Gastrocnemius medialis (tissue), 4 donors: Measurements from ENCODE around the gene NAALAD2. TPM values are rescaled to one million over a fixed set of nuclear protein-coding genes. Genes with fewer than 3 reads are reported as not detected.
"Not testable (repeated sequence)": the region's sequence is repeated elsewhere in the genome, so short reads cannot be mapped to it uniquely, and the experiment has no call there.

Source experiments
- ATAC-seq, 2 donors: fragments of 150-250 bp; one replicate each; pipeline ENCODE4 v1.9.1; 2016
- DNase-seq, 2 donors: peaks; one replicate each; pipeline ENCODE4 v3.0.0-alpha.2; 2019
- H3K27ac ChIP-seq, 4 donors: fragments of 200-600 bp; sonication (generic); 1 replicate in 1 of 4; 2 replicates in 3 of 4; pipeline ENCODE4 v1.5.1; 2016 to 2018; ENCODE audit warnings: mild to moderate bottlenecking in 2 of 4, moderate library complexity in 1 of 4
- H3K27me3 ChIP-seq, 3 donors: fragments of 200-600 bp; sonication (generic) in 2 of 3; 1 replicate in 1 of 3; 2 replicates in 2 of 3; pipeline versions ENCODE4 v1.5.1 to v1.6.0; 2016 to 2019; ENCODE audit warnings: mild to moderate bottlenecking in 1 of 3, moderate library complexity in 1 of 3
- H3K36me3 ChIP-seq, 2 donors: fragments of 200-600 bp; sonication (generic) in 1 of 2; one replicate each; pipeline ENCODE4 v1.5.1; 2017 to 2018
- H3K4me1 ChIP-seq, 2 donors: fragments of 200-600 bp; sonication (generic) in 1 of 2; one replicate each; pipeline ENCODE4 v1.5.1; 2016 to 2017; ENCODE audit warnings: mild to moderate bottlenecking in 2 of 2
- H3K4me3 ChIP-seq, 4 donors: fragments of 200-600 bp; sonication (generic) in 3 of 4; 1 replicate in 1 of 4; 2 replicates in 3 of 4; pipeline ENCODE4 v1.5.1; 2016 to 2019; ENCODE audit warnings: mild to moderate bottlenecking in 2 of 4
- H3K9me3 ChIP-seq, 3 donors: fragments of 200-600 bp; sonication (generic) in 2 of 3; 1 replicate in 1 of 3; 2 replicates in 2 of 3; pipeline ENCODE4 v1.5.1; 2016 to 2019
- CTCF ChIP-seq, 5 experiments: fragments of 450-650 bp in 3 of 5; fragments of 200-600 bp in 2 of 5; sonication (generic) in 2 of 5; IDR thresholded peaks in 4 of 5; conservative IDR thresholded peaks in 1 of 5; 1 replicate in 4 of 5; 2 replicates in 1 of 5; pipeline ENCODE4 v1.5.1; 2016 to 2019; ENCODE audit warnings: antibody characterized with exemption in 5 of 5, mild to moderate bottlenecking in 3 of 5, moderate library complexity in 3 of 5
- POLR2A ChIP-seq, 2 donors: fragments of 450-650 bp; IDR thresholded peaks; one replicate each; pipeline ENCODE4 v1.6.1; 2017; ENCODE audit warnings: antibody characterized with exemption in 2 of 2, mild to moderate bottlenecking in 2 of 2, moderate library complexity in 2 of 2
- in situ Hi-C, 4 donors: fragments of 200-750 bp; cut with MboI; loops; one replicate each; pipeline versions ENCODE4 v1.15.0 to v1.8.0; 2017; ENCODE audit warnings: low sequenced_read_pairs in 4 of 4
- intact Hi-C: fragments of 100-400 bp; cut with DNase I; formaldehyde crosslinking; loops from one replicate; pipeline ENCODE4 v1.15.1; 2023; ENCODE audit warnings: low total_unique reads
- total RNA-seq, 4 donors: library from RNA; depleted of rRNA; stranded (reverse); fragments of >200 nt; gene quantifications; one replicate each; pipeline versions ENCODE4 v1.1.0 to v1.2.3, GENCODE V29; 2016

Gene NAALAD2
- total RNA-seq, 4 donors from 2014 or later: 0.09 to 0.20 TPM; not detected in 2

GRCh38 chr11:90204407-90204806, 69.9 kb downstream of the NAALAD2 start:
- H3K27ac ChIP-seq: no peak overlapping the region
- H3K27me3 ChIP-seq: no peaks in the 10 kb centered on the region
- no peaks in the 10 kb centered on the region for H3K9me3 ChIP-seq
- H3K36me3 ChIP-seq: peaks cover 2 to 70% of the 10 kb centered on the region in 2 donors
- intact Hi-C loops (no loop called here), in situ Hi-C loops (no loop called here)
- TF ChIP-seq CTCF (IDR thresholded peaks at IDR 0.05 in 4 of 5, conservative IDR thresholded peaks at IDR 0.05 in 1 of 5) (no peak), POLR2A (IDR thresholded peaks at IDR 0.05) (no peak)
- ATAC-seq (no peak), DNase-seq (no peak)
- H3K4me3 ChIP-seq: no peak overlapping the region
- H3K4me1 ChIP-seq: no peaks in the 10 kb centered on the region

- no peaks in the 10 kb centered on the region for H3K27me3 ChIP-seq
- in situ Hi-C loops: no loop called here
- DNase-seq (no peak), ATAC-seq (peak in 1 of 2 donors; percentile 41)
- TF ChIP-seq POLR2A (IDR thresholded peaks at IDR 0.05) (no peak), CTCF (IDR thresholded peaks at IDR 0.05 in 4 of 5, conservative IDR thresholded peaks at IDR 0.05 in 1 of 5) (peak; percentile 58 to 87 (median 78))
- H3K4me1 ChIP-seq: no peaks in the 10 kb centered on the region
- H3K4me3 ChIP-seq: no peak overlapping the region
- peak overlapping the region in 1 of 4 donors; percentile 5 for H3K27ac ChIP-seq
- peaks cover 2 to 73% of the 10 kb centered on the region in 2 donors for H3K36me3 ChIP-seq
- intact Hi-C loops: no loop called here
- no peaks in the 10 kb centered on the region for H3K9me3 ChIP-seq
These were observed 70.6 kb downstream of the NAALAD2 start for GRCh38 chr11:90204832-90205646.

GRCh38 chr11:90207992-90208391, 73.5 kb downstream of the NAALAD2 start:
- in situ Hi-C loops, H3K4me1 ChIP-seq, H3K9me3 ChIP-seq, intact Hi-C loops, ATAC-seq, H3K4me3 ChIP-seq, DNase-seq, H3K27ac ChIP-seq, H3K27me3 ChIP-seq: not testable (repeated sequence)
- H3K36me3 ChIP-seq: peaks cover 2 to 59% of the 10 kb centered on the region in 2 donors

GRCh38 chr11:90208857-90209256, 74.4 kb downstream of the NAALAD2 start:
- TF ChIP-seq POLR2A (IDR thresholded peaks at IDR 0.05): no peak
- TF ChIP-seq CTCF (IDR thresholded peaks at IDR 0.05 in 4 of 5, conservative IDR thresholded peaks at IDR 0.05 in 1 of 5): no peak
- intact Hi-C loops: no loop called here
- Histone ChIP-seq H3K36me3 (peaks cover 2 to 64% of the 10 kb centered on the region in 2 donors), H3K9me3 (no peaks in the 10 kb centered on the region), H3K27me3 (no peaks in the 10 kb centered on the region), H3K4me1 (no peaks in the 10 kb centered on the region), H3K4me3 (no peak overlapping the region), H3K27ac (no peak overlapping the region)
- ATAC-seq (no peak), DNase-seq (no peak)
- in situ Hi-C loops: no loop called here

GRCh38 chr11:90213322-90213721, 78.9 kb downstream of the NAALAD2 start:
- in situ Hi-C loops (no loop called here), intact Hi-C loops (no loop called here)
- no peak for DNase-seq
- Histone ChIP-seq H3K4me3 (no peak overlapping the region), H3K36me3 (peaks cover 2 to 48% of the 10 kb centered on the region in 2 donors), H3K27me3 (no peaks in the 10 kb centered on the region), H3K4me1 (peaks cover 24 to 26% of the 10 kb centered on the region in 2 donors), H3K9me3 (no peaks in the 10 kb centered on the region), H3K27ac (no peak overlapping the region)
- no peak for TF ChIP-seq CTCF (IDR thresholded peaks at IDR 0.05 in 4 of 5, conservative IDR thresholded peaks at IDR 0.05 in 1 of 5)
- TF ChIP-seq POLR2A (IDR thresholded peaks at IDR 0.05): no peak
- ATAC-seq: no peak
